ENCODE data around the gene PXT1. TPM values are rescaled to one million over a fixed set of nuclear protein-coding genes. Genes with fewer than 3 reads are reported as not detected.

Gene PXT1
- polyA plus RNA-seq, 1 donor: 0.08 TPM

GRCh38 chr6:36346486-36347273 is 96.0 kb downstream of the PXT1 start:
- no peak for DNase-seq (ENCODE audit: low read depth)

GRCh38 chr6:36345681-36346466 is 96.8 kb downstream of the PXT1 start:
- DNase-seq (ENCODE audit: low read depth): no peak

- no peak for DNase-seq (ENCODE audit: low read depth)
Measured at GRCh38 chr6:36343109-36343680, 99.5 kb downstream of the PXT1 start.

GRCh38 chr6:36340618-36341454 is 101.8 kb downstream of the PXT1 start:
- no peak for DNase-seq (ENCODE audit: low read depth)

Other genes starting within 250 kb of the PXT1 start
- gene BRPF3, start 246.1 kb downstream of the PXT1 start, polyA plus RNA-seq (ENCODE audit: insufficient read length): 24.4 TPM
- gene PNPLA1, start 172.8 kb downstream of the PXT1 start, polyA plus RNA-seq (ENCODE audit: insufficient read length): 0.06 TPM
- 0.09 TPM for gene BNIP5, start 106.0 kb downstream of the PXT1 start, polyA plus RNA-seq (ENCODE audit: insufficient read length)
- gene ETV7, start 55.2 kb downstream of the PXT1 start, polyA plus RNA-seq (ENCODE audit: insufficient read length): not detected
- gene KCTD20, start 146 bp upstream of the PXT1 start, polyA plus RNA-seq (ENCODE audit: insufficient read length): 38.6 TPM
- gene STK38, start 104.6 kb upstream of the PXT1 start, polyA plus RNA-seq (ENCODE audit: insufficient read length): 25.7 TPM
- gene SRSF3, start 151.5 kb upstream of the PXT1 start, polyA plus RNA-seq (ENCODE audit: insufficient read length): 286 TPM
- gene CDKN1A, start 235.9 kb upstream of the PXT1 start, polyA plus RNA-seq (ENCODE audit: insufficient read length): 110 TPM

Measured in forelimb muscle (tissue), 1 donor.